Psoas muscle (tissue), 8 donors: ENCODE measurements around the gene ISM2. TPM values are rescaled to one million over a fixed set of nuclear protein-coding genes. Genes with fewer than 3 reads are reported as not detected.

Source experiments
- ATAC-seq, 4 donors: fragments of 200-7000 bp; cut with Tn5 transposase; one replicate each; pipeline ENCODE4 v1.9.1; 2020; ENCODE audit warnings: moderate library complexity in 3 of 4, mild to moderate bottlenecking in 2 of 4
- DNase-seq, 2 donors: peaks; one replicate each; pipeline ENCODE4 v3.0.0-alpha.2; 2020
- H3K27ac ChIP-seq: fragments of 200-600 bp; one replicate; pipeline ENCODE4 v1.8.0; 2022
- H3K27me3 ChIP-seq, 3 donors: fragments of 200-600 bp in 1 of 3; one replicate each; pipeline versions ENCODE4 v1.6.1 to v1.8.0; 2013 to 2022; ENCODE audit warnings: low read length in 2 of 3, mild to moderate bottlenecking in 2 of 3, moderate library complexity in 1 of 3; ENCODE audit not compliant: insufficient read depth in 3 of 3
- H3K36me3 ChIP-seq, 2 donors: fragments of 200-600 bp in 1 of 2; one replicate each; pipeline versions ENCODE4 v1.6.1 to v1.8.0; 2013 to 2022; ENCODE audit warnings: low read depth in 1 of 2, mild to moderate bottlenecking in 1 of 2, moderate library complexity in 1 of 2; ENCODE audit not compliant: insufficient read depth in 1 of 2
- H3K4me1 ChIP-seq: fragments of 200-600 bp; one replicate; pipeline ENCODE4 v1.8.0; 2022
- H3K4me3 ChIP-seq: fragments of 200-600 bp; one replicate; pipeline ENCODE4 v1.8.0; 2022; ENCODE audit warnings: mild to moderate bottlenecking
- H3K9me3 ChIP-seq: fragments of 200-600 bp; one replicate; pipeline ENCODE4 v1.8.0; 2022
- CTCF ChIP-seq: fragments of 200-600 bp; IDR thresholded peaks from one replicate; pipeline ENCODE4 v1.8.0; 2022; ENCODE audit warnings: antibody characterized with exemption
- WGBS, 3 donors: extraction: QIAGEN DNeasy Blood & Tissue Kit; methylation state at CpG; one replicate each; pipeline versions ENCODE4 v1.1.6 to v1.1.7; 2013; 5-methylcytosine and 5-hydroxymethylcytosine counted together
- intact Hi-C, 2 donors: fragments of 100-400 bp; cut with DNase I; formaldehyde crosslinking; loops; one replicate each; pipeline versions ENCODE4 v1.11.0 to v1.14.2; 2022
- polyA plus RNA-seq, 3 donors: library from polyadenylated mRNA; stranded (reverse); fragments of 200-250 nt; gene quantifications; one replicate each; pipeline ENCODE4 v1.2.3, GENCODE V29; 2013
- total RNA-seq, 4 donors: library from RNA; stranded (reverse); fragmentation: NEBNext Ultra II Directional in 2 of 4; extraction: Animal tissue kit (Norgen Biotek cat#: 25700) in 2 of 4; gene quantifications; one replicate each; pipeline versions ENCODE4 v1.2.1 to v1.2.4, GENCODE V29; 2021 to 2023
- donor health status: healthy with polysubstance abuse.
- donor health status: DM: no; HTN: no; CAD: no; lungs with moderate emphysema.
- donor health status: Bipolar disorder and iron deficiency.
- donor health status: healthy.
- donor health status: DM: yes; HTN: yes; CAD: no.
- donor health status: DM: no; HTN: no; CAD: no.
- donor health status: DM: no; HTN: no; CAD: no.
- donor health status: DM: yes; HTN: yes; CAD: no.

The ISM2 gene
- total and polyA plus RNA-seq, 7 donors = 0.04 TPM; not detected in 6

GRCh38 chr14:77457522-77458248 lies 40.9 kb downstream of the ISM2 start, which contains the start of the genes AHSA1 and VIPAS39:
Gene AHSA1, plus strand, starts transcription at chr14:77458093. Its CDS starts 97 bp downstream, at chr14:77458190.
Gene VIPAS39, minus strand, starts transcription at chr14:77457601. Its CDS starts 3,499 bp downstream, at chr14:77454102.
- ATAC-seq (peak; percentile 97 to 99 (median 98)), DNase-seq (peak; percentile 93 to 96)
- no peaks in the 10 kb centered on the region for H3K27me3 ChIP-seq
- 0 to 1% (median 1%) methylated on average over 50 of the region's 50 CpGs for WGBS, 3 donors
- peaks cover 2 to 45% of the 10 kb centered on the region in 2 donors for H3K36me3 ChIP-seq
- TF ChIP-seq CTCF = no peak
- intact Hi-C loops = loop anchor here (5.0 to 10.0 kb wide), 5 partner anchors 80 to 250 kb away; partner anchors contain the start of genes ALKBH1 (in 2 of the 2), GSTZ1 (in 2 of the 2), POMT2 (in 2 of the 2) and SLIRP (in 2 of the 2)
- H3K27ac ChIP-seq = peak within 1 kb of the TSS; percentile 85
- no peaks in the 10 kb centered on the region for H3K9me3 ChIP-seq
- H3K4me3 ChIP-seq = peak within 1 kb of the TSS; percentile 99
- peaks cover 20% of the 10 kb centered on the region for H3K4me1 ChIP-seq

GRCh38 chr14:77457115-77457521 lies 41.5 kb downstream of the ISM2 start:
- ATAC-seq (peak in 3 of 4 donors; percentile 0 to 10 (median 9)), DNase-seq (no peak)
- Histone ChIP-seq H3K27ac (peak overlapping the region; percentile 85), H3K9me3 (no peaks in the 10 kb centered on the region), H3K36me3 (peaks cover 0 to 44% of the 10 kb centered on the region in 2 donors), H3K27me3 (no peaks in the 10 kb centered on the region), H3K4me1 (peaks cover 20% of the 10 kb centered on the region), H3K4me3 (peak overlapping the region; percentile 99)
- WGBS, 3 donors = 0 to 1% (median 0%) methylated on average over 18 of the region's 18 CpGs
- intact Hi-C loops = loop anchor here (5.0 to 10.0 kb wide), 5 partner anchors 80 to 250 kb away; partner anchors contain the start of genes ALKBH1 (in 2 of the 2), GSTZ1 (in 2 of the 2), POMT2 (in 2 of the 2) and SLIRP (in 2 of the 2)
- no peak for TF ChIP-seq CTCF

GRCh38 chr14:77455966-77456640 lies 42.5 kb downstream of the ISM2 start:
- Histone ChIP-seq H3K36me3 (peaks cover 0 to 44% of the 10 kb centered on the region in 2 donors), H3K4me3 (peak overlapping the region; percentile 99), H3K9me3 (no peaks in the 10 kb centered on the region), H3K27me3 (no peaks in the 10 kb centered on the region), H3K27ac (peak overlapping the region; percentile 85), H3K4me1 (peaks cover 20% of the 10 kb centered on the region)
- ATAC-seq (no peak), DNase-seq (no peak)
- TF ChIP-seq CTCF = no peak
- intact Hi-C loops = loop anchor here (5.0 to 10.0 kb wide), 5 partner anchors 79 to 251 kb away; partner anchors contain the start of genes ALKBH1 (in 2 of the 2), GSTZ1 (in 2 of the 2), POMT2 (in 2 of the 2) and SLIRP (in 2 of the 2)
- WGBS, 3 donors = 62 to 76% (median 68%) methylated on average over 2 of the region's 2 CpGs

GRCh38 chr14:77442196-77442595 lies 56.4 kb downstream of the ISM2 start:
- ATAC-seq (no peak), DNase-seq (no peak)
- H3K27me3 ChIP-seq = no peaks in the 10 kb centered on the region
- H3K9me3 ChIP-seq = no peaks in the 10 kb centered on the region
- TF ChIP-seq CTCF = no peak
- no peaks in the 10 kb centered on the region for H3K4me1 ChIP-seq
- WGBS, 3 donors = 90 to 94% (median 92%) methylated on average over 2 of the region's 2 CpGs
- intact Hi-C loops = no loop called here
- no peak overlapping the region for H3K27ac ChIP-seq
- H3K4me3 ChIP-seq = no peak overlapping the region
- H3K36me3 ChIP-seq = peaks cover 21 to 94% of the 10 kb centered on the region in 2 donors
